Ectodermal cell (in vitro differentiated cells): Measurements from ENCODE around the gene AUTS2. TPM values are rescaled to one million over a fixed set of nuclear protein-coding genes. Genes with fewer than 3 reads are reported as not detected.

Source experiments
- H3K27ac ChIP-seq: 2 replicates; pipeline ENCODE4 v1.7.0; 2013; ENCODE audit warnings: mild to moderate bottlenecking, low read depth, low read length; ENCODE audit not compliant: insufficient read depth, poor library complexity, severe bottlenecking
- H3K27me3 ChIP-seq: 2 replicates; pipeline ENCODE4 v1.7.0; 2013; ENCODE audit warnings: mild to moderate bottlenecking, low read length; ENCODE audit not compliant: insufficient read depth, control insufficient read depth, poor library complexity, severe bottlenecking
- H3K36me3 ChIP-seq: one replicate; pipeline ENCODE4 v1.7.0; 2013; ENCODE audit warnings: low read length; ENCODE audit not compliant: control insufficient read depth, insufficient read depth
- H3K4me1 ChIP-seq: one replicate; pipeline ENCODE4 v1.7.0; 2013; ENCODE audit warnings: low read length; ENCODE audit not compliant: control insufficient read depth, insufficient read depth
- H3K4me3 ChIP-seq: 2 replicates; pipeline ENCODE4 v1.7.0; 2013; ENCODE audit warnings: low read depth, low read length, control low read depth; ENCODE audit not compliant: insufficient read depth
- H3K9me3 ChIP-seq: 2 replicates; pipeline ENCODE4 v1.7.0; 2013; ENCODE audit warnings: mild to moderate bottlenecking, low read length, moderate library complexity; ENCODE audit not compliant: control insufficient read depth
- WGBS, 2 experiments: methylation state at CpG; one replicate each; pipeline ENCODE4 v1.1.7; 2013; ENCODE audit warnings: missing lambda C conversion rate in 2 of 2; 5-methylcytosine and 5-hydroxymethylcytosine counted together
- polyA plus RNA-seq, 4 experiments: library from polyadenylated mRNA; stranded (reverse); fragments of 50-300 nt; gene quantifications; one replicate each; pipeline ENCODE4 v1.2.3, GENCODE V29; 2013

Gene AUTS2
- 96.2 TPM for polyA plus RNA-seq (2013, experiment 1 of 4)
- polyA plus RNA-seq (2013, experiment 2 of 4): 125 TPM
- 84.1 TPM for polyA plus RNA-seq (2013, experiment 3 of 4)
- polyA plus RNA-seq (2013, experiment 4 of 4): 98.0 TPM

GRCh38 chr7:69598081-69598486 is at the start of gene AUTS2:
TSS of gene AUTS2 (plus strand) at chr7:69598475. CDS start at chr7:69599654, 1,179 bp downstream.
- Histone ChIP-seq H3K4me3 (peak within 1 kb of the TSS; percentile 67), H3K36me3 (no peaks in the 10 kb centered on the region), H3K9me3 (no peaks in the 10 kb centered on the region), H3K4me1 (peaks cover 8% of the 10 kb centered on the region), H3K27me3 (peaks cover 77% of the 10 kb centered on the region), H3K27ac (peak within 1 kb of the TSS; percentile 22)
- 0% methylated on average over 57 to 62 of the region's 63 CpGs for WGBS, 2 experiments

DNA sequence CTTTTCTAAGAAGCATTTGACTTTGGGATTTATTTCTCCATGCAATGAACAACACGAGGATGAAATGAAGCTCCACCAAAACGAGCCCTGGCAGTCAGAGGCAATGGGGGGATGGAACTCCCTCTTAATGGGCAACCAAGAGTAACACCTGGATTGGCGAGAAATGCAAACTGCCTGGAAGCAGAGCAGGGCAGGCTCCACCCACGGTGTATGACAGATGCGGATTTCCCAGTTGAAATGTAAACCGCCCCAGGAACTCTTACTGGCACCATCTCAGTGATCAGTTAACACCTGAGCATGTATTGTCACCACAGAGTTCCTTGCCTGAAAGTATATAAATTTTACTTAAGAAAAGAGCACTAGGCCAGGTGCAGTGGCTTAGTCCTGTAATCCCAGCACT is 47.3 kb upstream of the AUTS2 start:
- WGBS, 2 experiments: 92 to 96% methylated on average over 6 of the region's 6 CpGs
- Histone ChIP-seq H3K27ac (no peak overlapping the region), H3K4me3 (no peak overlapping the region), H3K4me1 (no peaks in the 10 kb centered on the region), H3K27me3 (no peaks in the 10 kb centered on the region), H3K9me3 (no peaks in the 10 kb centered on the region), H3K36me3 (no peaks in the 10 kb centered on the region)

- Histone ChIP-seq H3K36me3 (no peaks in the 10 kb centered on the region), H3K27me3 (no peaks in the 10 kb centered on the region), H3K9me3 (no peaks in the 10 kb centered on the region), H3K27ac (no peak overlapping the region), H3K4me1 (no peaks in the 10 kb centered on the region), H3K4me3 (no peak overlapping the region)
- 88 to 90% methylated on average over 1 of the region's 1 CpG for WGBS, 2 experiments
Measured at GRCh38 chr7:69553190-69553589, 45.1 kb upstream of the AUTS2 start.

- Histone ChIP-seq H3K36me3 (no peaks in the 10 kb centered on the region), H3K4me1 (no peaks in the 10 kb centered on the region), H3K27me3 (no peaks in the 10 kb centered on the region), H3K9me3 (no peaks in the 10 kb centered on the region), H3K27ac (no peak overlapping the region), H3K4me3 (no peak overlapping the region)
- 39 to 59% methylated on average over 6 to 8 of the region's 8 CpGs for WGBS, 2 experiments
Measured at GRCh38 chr7:69561266-69561960, 36.9 kb upstream of the AUTS2 start.

GRCh38 chr7:69564454-69565417 is 33.5 kb upstream of the AUTS2 start:
- Histone ChIP-seq H3K27ac (no peak overlapping the region), H3K4me1 (no peaks in the 10 kb centered on the region), H3K36me3 (no peaks in the 10 kb centered on the region), H3K4me3 (no peak overlapping the region), H3K9me3 (no peaks in the 10 kb centered on the region), H3K27me3 (no peaks in the 10 kb centered on the region)
- WGBS, 2 experiments: 88 to 90% methylated on average over 6 to 7 of the region's 7 CpGs

DNA sequence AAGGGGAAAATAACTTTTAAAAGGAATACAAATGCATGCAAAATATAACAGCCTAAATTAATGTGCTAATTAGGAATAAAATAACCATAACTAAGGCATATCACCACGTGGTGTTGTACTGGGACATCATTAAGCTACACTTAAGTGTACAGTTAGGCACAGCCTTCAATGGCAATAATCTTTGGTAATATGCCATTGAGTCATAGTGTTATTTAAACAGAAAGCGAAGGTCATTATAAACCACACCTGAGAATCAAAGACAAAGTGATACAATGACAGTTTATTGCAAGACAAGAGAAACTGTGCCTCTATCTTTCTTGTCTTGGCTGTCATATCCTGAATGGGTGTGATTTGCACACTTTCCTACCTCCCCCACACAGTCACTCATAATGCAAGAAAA is 30.5 kb upstream of the AUTS2 start:
- Histone ChIP-seq H3K36me3 (no peaks in the 10 kb centered on the region), H3K4me1 (no peaks in the 10 kb centered on the region), H3K27ac (no peak overlapping the region), H3K27me3 (no peaks in the 10 kb centered on the region), H3K4me3 (no peak overlapping the region), H3K9me3 (no peaks in the 10 kb centered on the region)
- 75 to 83% methylated on average over 2 of the region's 2 CpGs for WGBS, 2 experiments

GRCh38 chr7:69568266-69568665 is 30.0 kb upstream of the AUTS2 start:
- Histone ChIP-seq H3K27me3 (no peaks in the 10 kb centered on the region), H3K27ac (no peak overlapping the region), H3K4me1 (no peaks in the 10 kb centered on the region), H3K9me3 (no peaks in the 10 kb centered on the region), H3K4me3 (no peak overlapping the region), H3K36me3 (no peaks in the 10 kb centered on the region)
- WGBS, 2 experiments: 75 to 79% methylated on average over 6 of the region's 6 CpGs

GRCh38 chr7:69575651-69576050 is 22.6 kb upstream of the AUTS2 start:
- no peak overlapping the region for H3K27ac ChIP-seq
- WGBS, 2 experiments: 90 to 92% methylated on average over 4 of the region's 4 CpGs
- H3K9me3 ChIP-seq: no peaks in the 10 kb centered on the region
- no peak overlapping the region for H3K4me3 ChIP-seq
- H3K4me1 ChIP-seq: no peaks in the 10 kb centered on the region
- H3K36me3 ChIP-seq: no peaks in the 10 kb centered on the region
- H3K27me3 ChIP-seq: no peaks in the 10 kb centered on the region

DNA sequence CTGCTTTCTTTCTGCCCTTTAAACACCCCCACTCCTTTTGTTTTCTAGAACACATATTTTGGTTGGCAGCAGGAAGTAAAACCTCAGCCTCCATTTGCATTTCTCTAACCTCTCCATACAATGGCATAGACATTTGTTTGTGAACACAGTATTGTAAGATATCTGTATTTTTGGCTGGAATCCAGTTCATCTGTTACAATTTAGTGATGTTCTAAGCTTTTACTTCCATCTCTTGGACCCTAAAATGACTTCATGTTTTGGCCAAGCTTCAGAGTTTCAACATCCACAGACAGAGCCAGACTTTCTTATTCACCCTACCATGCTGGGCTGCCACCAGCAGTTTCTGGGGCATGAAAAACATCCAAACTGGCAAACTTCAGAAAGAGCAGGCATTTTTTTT is 21.1 kb upstream of the AUTS2 start:
- Histone ChIP-seq H3K36me3 (no peaks in the 10 kb centered on the region), H3K27ac (no peak overlapping the region), H3K4me1 (no peaks in the 10 kb centered on the region), H3K27me3 (no peaks in the 10 kb centered on the region), H3K9me3 (no peaks in the 10 kb centered on the region), H3K4me3 (no peak overlapping the region)

- Histone ChIP-seq H3K4me1 (no peaks in the 10 kb centered on the region), H3K36me3 (no peaks in the 10 kb centered on the region), H3K9me3 (no peaks in the 10 kb centered on the region), H3K4me3 (no peak overlapping the region), H3K27ac (no peak overlapping the region), H3K27me3 (no peaks in the 10 kb centered on the region)
- WGBS, 2 experiments: 80 to 100% methylated on average over 1 of the region's 1 CpG
Measured at GRCh38 chr7:69585169-69585568, 13.1 kb upstream of the AUTS2 start.
